Heart left ventricle (tissue), 16 donors: ENCODE data around the gene TFEC. TPM values are rescaled to one million over a fixed set of nuclear protein-coding genes. Genes with fewer than 3 reads are reported as not detected.

Experiments used
- ATAC-seq, 4 donors: fragments of 200-7000 bp; cut with Tn5 transposase; one replicate each; pipeline ENCODE4 v1.9.1; 2020 to 2022; ENCODE audit warnings: moderate library complexity in 4 of 4, mild to moderate bottlenecking in 3 of 4, moderate number of reproducible peaks in 1 of 4
- DNase-seq, 5 donors: peaks; one replicate each; pipeline ENCODE4 v3.0.0-alpha.2; 2020
- H3K27ac ChIP-seq, 12 donors: fragments of 200-600 bp; sonication (generic) in 4 of 12; one replicate each; pipeline versions ENCODE4 v1.5.0 to v1.8.0; 2016 to 2022; ENCODE audit warnings: mild to moderate bottlenecking in 2 of 12
- H3K27me3 ChIP-seq, 9 donors: fragments of 200-600 bp; sonication (generic) in 2 of 9; one replicate each; pipeline versions ENCODE4 v1.5.1 to v1.8.0; 2016 to 2022; ENCODE audit warnings: mild to moderate bottlenecking in 3 of 9
- H3K36me3 ChIP-seq, 9 donors: fragments of 200-600 bp; sonication (generic) in 2 of 9; one replicate each; pipeline versions ENCODE4 v1.5.0 to v1.8.0; 2018 to 2022; ENCODE audit warnings: mild to moderate bottlenecking in 2 of 9
- H3K4me1 ChIP-seq, 12 donors: fragments of 200-600 bp; sonication (generic) in 4 of 12; one replicate each; pipeline versions ENCODE4 v1.5.0 to v1.8.0; 2016 to 2022; ENCODE audit warnings: mild to moderate bottlenecking in 3 of 12
- H3K4me3 ChIP-seq, 12 donors: fragments of 200-600 bp; sonication (generic) in 4 of 12; one replicate each; pipeline versions ENCODE4 v1.5.0 to v1.8.0; 2017 to 2022; ENCODE audit warnings: mild to moderate bottlenecking in 9 of 12, moderate library complexity in 4 of 12
- H3K9me3 ChIP-seq, 12 donors: fragments of 200-600 bp; sonication (generic) in 4 of 12; one replicate each; pipeline versions ENCODE4 v1.5.0 to v1.8.0; 2016 to 2022; ENCODE audit warnings: mild to moderate bottlenecking in 1 of 12
- POLR2A ChIP-seq, 2 donors: fragments of 450-650 bp; IDR thresholded peaks; one replicate each; pipeline ENCODE4 v1.6.1; 2017; ENCODE audit warnings: antibody characterized with exemption in 2 of 2, mild to moderate bottlenecking in 2 of 2, moderate library complexity in 2 of 2
- WGBS, 4 donors: extraction: QIAGEN DNeasy Blood & Tissue Kit in 2 of 4; methylation state at CpG; one replicate each; pipeline versions ENCODE4 v1.1.5 to v1.1.7; 2013 to 2018; 5-methylcytosine and 5-hydroxymethylcytosine counted together
- intact Hi-C, 10 donors: fragments of 100-400 bp; cut with DNase I; formaldehyde crosslinking; loops; one replicate each; pipeline versions ENCODE4 v1.11.1 to v1.14.2; 2022
- polyA plus RNA-seq, 2 donors: library from polyadenylated mRNA; stranded (reverse); fragments of 200-250 nt; gene quantifications; one replicate each; pipeline ENCODE4 v1.2.3, GENCODE V29; 2013
- total RNA-seq, 9 donors: library from RNA; depleted of rRNA in 2 of 9; stranded (reverse); fragments of >200 nt in 2 of 9; fragmentation: NEBNext Ultra II Directional in 3 of 9; extraction: Animal tissue kit (Norgen Biotek cat#: 25700) in 3 of 9; gene quantifications; one replicate each; pipeline versions ENCODE4 v1.1.0 to v1.2.4, GENCODE V29; 2016 to 2023
- TF ChIP-seq, protein P1 (sequence below), 12 donors: fragments of 200-600 bp; sonication (generic) in 4 of 12; IDR thresholded peaks; one replicate each; pipeline versions ENCODE4 v1.5.0 to v1.8.0; 2018 to 2022; ENCODE audit warnings: antibody characterized with exemption in 12 of 12, mild to moderate bottlenecking in 5 of 12
- donor health status: ischemic (EF 13 %, LVEDD 7.1; RV severe dilation, severe dysfunction).
- donor health status: healthy with polysubstance abuse.
- donor health status: DM: no; HTN: yes; CAD: no.
- donor health status: DM: no; HTN: no; CAD: no.
- donor health status: ischemic (EF 25% LVEDD 6.9; RV normal size, moderate dysfunction).
- donor health status: ischemic (EF 25% LVEDD 5.7; RV mildly dilated, moderate dysfunction).
- donor health status: healthy.
- donor health status: DM: yes; HTN: yes; CAD: no.
- donor health status: ischemic (EF 35%, LVEDD 5.7; RV mildly dilated, moderate dysfunction).
- donor health status: nonischemic (EF 11% LVEDD 7.7; RV severe dilation, severe dysfunction).
- donor health status: DM: yes; HTN: yes; CAD: no.
- donor health status: PGD.
- donor health status: ischemic (EF 29% LVEDD 5.4; RV normal size, mild dysfunction).
- donor health status: nonischemic (EF 23%, LVEDD 6.1; RV moderate dilation, normal function).

TFEC gene
- total and polyA plus RNA-seq, 11 donors, result 0.42 to 15.4 (median 0.87) TPM

DNA sequence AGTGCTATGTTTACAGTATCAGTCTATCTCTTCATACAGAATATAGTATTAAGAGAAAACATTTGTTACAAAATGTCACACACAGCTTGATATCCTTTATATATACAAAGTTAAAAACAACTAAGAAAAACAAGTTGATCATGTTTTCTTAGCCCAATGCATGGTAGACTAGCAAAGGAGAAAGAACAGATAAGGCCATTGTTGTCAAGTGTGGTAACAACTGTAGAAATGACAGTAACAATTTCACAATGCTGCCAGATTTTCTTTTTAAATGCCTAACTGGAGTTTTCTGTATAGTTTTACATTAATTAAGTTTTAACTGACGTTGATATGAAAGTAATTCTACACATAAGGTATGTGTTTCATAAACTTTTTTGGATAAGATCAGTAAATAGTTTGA is 65.8 kb downstream of the TFEC start:
- Histone ChIP-seq H3K27me3 (no peaks in the 10 kb centered on the region), H3K27ac (no peak overlapping the region), H3K4me1 (peaks cover 0 to 8% (median 0%) of the 10 kb centered on the region in 12 donors), H3K4me3 (no peak overlapping the region), H3K9me3 (peaks cover 0 to 7% (median 0%) of the 10 kb centered on the region in 12 donors), H3K36me3 (no peaks in the 10 kb centered on the region)
- DNase-seq, result no peak
- no peak for ATAC-seq
- intact Hi-C loops, result no loop called here
- WGBS, 4 donors, result 49 to 67% (median 56%) methylated on average over 1 of the region's 1 CpG
- no peak for TF ChIP-seq POLR2A (IDR thresholded peaks at IDR 0.05)
- TF ChIP-seq, protein P1, sequence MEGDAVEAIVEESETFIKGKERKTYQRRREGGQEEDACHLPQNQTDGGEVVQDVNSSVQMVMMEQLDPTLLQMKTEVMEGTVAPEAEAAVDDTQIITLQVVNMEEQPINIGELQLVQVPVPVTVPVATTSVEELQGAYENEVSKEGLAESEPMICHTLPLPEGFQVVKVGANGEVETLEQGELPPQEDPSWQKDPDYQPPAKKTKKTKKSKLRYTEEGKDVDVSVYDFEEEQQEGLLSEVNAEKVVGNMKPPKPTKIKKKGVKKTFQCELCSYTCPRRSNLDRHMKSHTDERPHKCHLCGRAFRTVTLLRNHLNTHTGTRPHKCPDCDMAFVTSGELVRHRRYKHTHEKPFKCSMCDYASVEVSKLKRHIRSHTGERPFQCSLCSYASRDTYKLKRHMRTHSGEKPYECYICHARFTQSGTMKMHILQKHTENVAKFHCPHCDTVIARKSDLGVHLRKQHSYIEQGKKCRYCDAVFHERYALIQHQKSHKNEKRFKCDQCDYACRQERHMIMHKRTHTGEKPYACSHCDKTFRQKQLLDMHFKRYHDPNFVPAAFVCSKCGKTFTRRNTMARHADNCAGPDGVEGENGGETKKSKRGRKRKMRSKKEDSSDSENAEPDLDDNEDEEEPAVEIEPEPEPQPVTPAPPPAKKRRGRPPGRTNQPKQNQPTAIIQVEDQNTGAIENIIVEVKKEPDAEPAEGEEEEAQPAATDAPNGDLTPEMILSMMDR (IDR thresholded peaks at IDR 0.05), result no peak

DNA sequence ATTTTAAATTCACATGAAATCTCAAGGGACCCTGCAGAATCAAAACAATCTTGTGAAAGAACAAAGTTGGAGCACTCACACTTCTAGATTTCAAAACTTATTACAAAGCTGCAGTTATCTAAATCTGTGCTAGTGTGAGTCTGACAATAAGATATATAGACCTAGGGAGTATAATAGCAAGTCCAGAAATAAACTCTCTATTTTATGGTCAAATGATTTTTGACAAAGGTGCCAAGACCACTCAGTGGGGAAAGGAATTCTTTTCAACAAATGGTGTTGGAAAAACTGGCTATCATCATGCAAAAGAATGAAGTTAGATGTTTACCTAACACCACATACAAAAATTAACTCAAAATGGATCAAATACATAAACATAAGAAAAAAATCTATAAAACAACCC is 68.2 kb downstream of the TFEC start:
- ATAC-seq (no peak), DNase-seq (no peak)
- peaks cover 0 to 8% (median 0%) of the 10 kb centered on the region in 12 donors for H3K9me3 ChIP-seq
- no peaks in the 10 kb centered on the region for H3K27me3 ChIP-seq
- no peak overlapping the region for H3K4me3 ChIP-seq
- peaks cover 0 to 8% (median 0%) of the 10 kb centered on the region in 12 donors for H3K4me1 ChIP-seq
- no peaks in the 10 kb centered on the region for H3K36me3 ChIP-seq
- no peak overlapping the region for H3K27ac ChIP-seq
- intact Hi-C loops, result no loop called here
- no peak for TF ChIP-seq POLR2A (IDR thresholded peaks at IDR 0.05)
- TF ChIP-seq, protein P1 (IDR thresholded peaks at IDR 0.05), result no peak

DNA sequence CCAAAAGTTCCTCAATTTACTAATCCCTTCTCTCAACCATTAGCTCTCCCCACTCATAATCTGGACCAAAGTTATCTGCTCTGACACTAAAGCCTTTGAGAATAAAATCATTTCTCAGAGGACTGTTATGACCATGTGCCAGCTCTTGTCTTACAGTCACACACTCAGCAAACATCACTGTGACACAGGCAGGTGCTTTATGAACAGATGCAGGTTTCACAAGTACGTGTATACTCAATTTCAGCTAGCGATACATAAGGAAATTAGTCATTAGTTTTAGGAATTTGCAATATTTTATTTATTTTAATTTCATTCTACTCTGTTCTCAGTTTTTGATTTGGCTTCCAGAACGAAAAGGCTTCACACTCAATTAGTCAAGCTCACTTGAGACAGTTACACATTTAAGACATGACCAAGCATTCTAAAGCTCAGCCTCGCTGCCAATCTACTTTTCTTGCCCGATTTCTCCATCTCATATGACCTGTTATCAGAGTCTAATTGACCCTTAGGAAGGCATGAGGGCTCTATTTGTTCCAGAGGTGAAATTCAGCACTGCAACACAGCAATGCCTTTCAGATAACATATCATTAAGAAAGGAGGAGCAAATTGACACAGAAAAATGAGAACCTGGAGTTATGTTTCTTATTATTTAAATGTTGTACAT is 76.8 kb downstream of the TFEC start:
- H3K4me1 ChIP-seq, result no peaks in the 10 kb centered on the region
- H3K9me3 ChIP-seq, result no peaks in the 10 kb centered on the region
- no peaks in the 10 kb centered on the region for H3K27me3 ChIP-seq
- H3K36me3 ChIP-seq, result no peaks in the 10 kb centered on the region
- 55 to 71% (median 66%) methylated on average over 5 of the region's 5 CpGs for WGBS, 4 donors
- TF ChIP-seq POLR2A (IDR thresholded peaks at IDR 0.05), result no peak
- TF ChIP-seq, protein P1 (IDR thresholded peaks at IDR 0.05), result no peak
- intact Hi-C loops, result no loop called here
- ATAC-seq (no peak), DNase-seq (no peak)
- H3K4me3 ChIP-seq, result no peak overlapping the region
- H3K27ac ChIP-seq, result no peak overlapping the region

DNA sequence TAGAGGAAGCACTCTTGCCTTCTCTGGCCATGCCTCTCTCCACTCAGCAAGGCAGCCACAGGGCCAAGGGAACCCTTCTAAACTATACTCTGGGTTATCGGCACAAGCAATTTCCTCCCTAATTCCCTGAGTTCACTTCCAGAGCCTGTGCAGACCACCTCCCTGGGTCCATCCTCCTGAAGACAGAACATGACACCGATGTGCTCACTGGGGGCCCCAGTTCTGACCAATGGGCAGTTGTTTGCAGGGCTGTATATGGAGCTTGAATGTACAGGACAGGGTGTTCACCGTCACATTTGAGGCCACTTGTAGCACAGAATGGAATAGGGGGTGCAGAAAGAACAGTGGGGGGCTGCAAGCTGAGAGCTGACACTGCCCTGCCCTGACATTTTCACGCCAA is 77.7 kb downstream of the TFEC start:
- H3K4me3 ChIP-seq, result no peak overlapping the region
- H3K36me3 ChIP-seq, result no peaks in the 10 kb centered on the region
- H3K9me3 ChIP-seq, result no peaks in the 10 kb centered on the region
- TF ChIP-seq, protein P1 (IDR thresholded peaks at IDR 0.05), result no peak
- TF ChIP-seq POLR2A (IDR thresholded peaks at IDR 0.05), result no peak
- H3K27ac ChIP-seq, result no peak overlapping the region
- 78 to 84% (median 80%) methylated on average over 2 to 4 of the region's 4 CpGs for WGBS, 4 donors
- no peaks in the 10 kb centered on the region for H3K4me1 ChIP-seq
- no peaks in the 10 kb centered on the region for H3K27me3 ChIP-seq
- intact Hi-C loops, result no loop called here
- DNase-seq, result no peak
- ATAC-seq, result no peak
